GM19099 (cell line): Measurements from ENCODE around the gene IL17REL.

Experiments
- POLR2A ChIP-seq: IDR thresholded peaks from 3 replicates; pipeline ENCODE4 v1.6.1; 2011; ENCODE audit warnings: low read depth; ENCODE audit not compliant: insufficient read length; ENCODE audit errors: extremely low read depth

Gene IL17REL

DNA sequence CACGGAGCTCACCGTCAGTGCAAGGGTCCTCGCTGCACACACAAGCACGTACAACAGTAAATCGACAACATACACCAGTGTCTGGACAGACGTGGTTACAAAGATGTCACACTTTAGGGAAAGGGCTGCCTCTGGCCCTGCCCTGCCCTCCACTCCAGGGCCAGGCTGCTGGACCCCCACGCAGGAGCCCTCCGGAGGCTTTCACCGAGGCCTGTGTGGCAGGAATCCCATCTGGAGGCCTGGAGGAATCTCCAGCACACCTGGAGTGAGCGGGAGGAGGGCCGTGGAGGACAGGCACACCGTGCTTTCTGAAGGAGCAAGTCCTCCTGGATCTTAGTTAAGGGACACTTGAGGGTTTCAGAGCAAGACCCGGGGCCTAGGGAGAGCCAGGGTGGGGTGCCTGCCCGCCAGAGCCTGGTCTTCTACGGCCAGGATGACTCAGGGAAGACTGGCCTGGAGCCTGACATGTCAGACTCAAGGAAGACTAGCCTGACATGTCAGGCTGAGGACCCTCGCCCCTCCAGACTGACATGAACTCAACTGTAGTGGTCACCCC is 54.1 kb downstream of the IL17REL start:
- no peak for TF ChIP-seq POLR2A

DNA sequence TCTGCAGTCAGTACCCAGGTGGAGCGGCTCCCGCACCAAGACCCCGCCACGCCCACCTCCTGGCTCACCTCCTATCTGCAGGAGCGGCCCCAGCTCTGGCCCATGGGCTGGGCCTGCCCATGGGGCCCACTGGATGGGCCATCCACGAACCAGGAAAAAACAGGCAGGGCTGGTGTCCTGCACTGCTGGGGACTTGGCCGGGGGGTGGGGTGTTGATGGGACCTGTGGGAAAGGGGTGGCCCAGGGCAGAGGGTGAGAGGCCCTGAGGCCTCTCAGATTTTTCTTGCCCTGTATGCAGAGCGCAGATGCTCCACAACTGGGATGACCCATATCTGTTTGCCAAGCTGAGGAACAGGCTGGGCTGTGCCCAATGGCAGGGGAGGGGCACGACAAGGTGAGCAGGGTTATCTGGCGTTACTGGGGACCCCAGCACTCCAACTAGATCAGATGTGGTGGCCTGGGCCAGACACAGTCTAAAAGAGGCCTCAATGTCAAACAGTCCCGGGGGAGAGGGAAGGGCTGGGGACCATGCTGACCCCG is 54.7 kb downstream of the IL17REL start:
- TF ChIP-seq POLR2A: no peak

DNA sequence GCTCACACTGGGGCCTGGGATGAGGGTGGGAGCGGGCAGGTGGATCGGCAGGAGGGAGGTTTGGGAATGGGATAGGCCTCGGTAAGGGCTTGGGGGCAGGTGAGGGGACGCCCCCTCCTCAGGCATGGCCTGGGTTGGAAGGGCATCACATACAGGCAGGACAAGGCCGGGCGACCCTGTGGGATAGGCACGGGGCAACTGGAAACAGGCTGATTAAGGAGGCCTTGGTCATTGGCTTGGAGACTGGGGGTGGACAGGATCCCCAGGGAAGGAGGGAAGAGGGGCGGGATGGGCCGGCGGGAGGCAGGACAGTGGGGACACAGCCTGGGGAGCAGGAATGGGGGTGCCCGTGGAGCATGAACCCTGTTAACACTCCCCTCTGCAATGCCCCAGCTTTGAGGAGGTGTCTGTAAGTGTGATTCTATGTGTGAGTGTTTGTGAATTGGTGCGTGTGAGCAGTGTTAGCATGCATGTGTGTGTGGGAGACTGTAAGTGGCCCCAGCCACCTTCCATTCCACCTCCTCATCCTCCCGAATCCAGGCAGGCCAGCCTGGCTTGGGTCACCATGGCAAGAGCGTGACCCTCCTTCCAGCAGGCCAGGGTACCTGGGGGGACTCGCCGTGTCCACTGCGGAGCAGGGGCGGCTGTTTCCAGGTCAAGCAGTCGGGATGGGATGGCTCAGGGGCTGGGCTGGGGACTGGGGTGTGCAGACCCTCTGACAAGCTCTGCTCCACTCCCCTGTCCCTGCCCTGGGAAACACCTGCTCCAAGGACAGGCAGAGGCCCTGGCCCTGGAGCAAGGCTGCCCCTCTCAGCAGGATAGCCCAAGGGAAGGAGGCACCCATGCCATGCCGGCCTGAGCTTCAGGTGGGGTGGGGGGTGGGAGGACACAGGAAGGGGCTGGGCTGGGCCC is 55.4 kb downstream of the IL17REL start:
- no peak for TF ChIP-seq POLR2A

DNA sequence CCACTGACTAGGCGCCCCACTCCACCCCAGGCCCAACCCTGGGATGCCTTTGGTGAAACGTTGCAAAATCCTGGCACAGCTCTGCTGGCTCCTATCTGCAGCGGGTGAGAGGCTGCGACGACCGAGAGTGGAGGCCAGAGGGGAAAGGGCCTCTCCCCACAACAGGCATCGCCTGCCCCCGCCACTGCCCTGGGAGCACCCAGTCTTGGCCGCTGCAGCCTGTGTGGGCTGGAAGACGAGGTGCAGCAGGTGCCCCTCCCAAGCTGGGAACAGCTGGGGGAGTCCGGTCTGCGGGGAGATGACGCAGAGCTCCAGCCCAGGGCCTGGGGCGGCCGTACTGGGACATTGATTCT is 56.2 kb downstream of the IL17REL start:
- TF ChIP-seq POLR2A: no peak

DNA sequence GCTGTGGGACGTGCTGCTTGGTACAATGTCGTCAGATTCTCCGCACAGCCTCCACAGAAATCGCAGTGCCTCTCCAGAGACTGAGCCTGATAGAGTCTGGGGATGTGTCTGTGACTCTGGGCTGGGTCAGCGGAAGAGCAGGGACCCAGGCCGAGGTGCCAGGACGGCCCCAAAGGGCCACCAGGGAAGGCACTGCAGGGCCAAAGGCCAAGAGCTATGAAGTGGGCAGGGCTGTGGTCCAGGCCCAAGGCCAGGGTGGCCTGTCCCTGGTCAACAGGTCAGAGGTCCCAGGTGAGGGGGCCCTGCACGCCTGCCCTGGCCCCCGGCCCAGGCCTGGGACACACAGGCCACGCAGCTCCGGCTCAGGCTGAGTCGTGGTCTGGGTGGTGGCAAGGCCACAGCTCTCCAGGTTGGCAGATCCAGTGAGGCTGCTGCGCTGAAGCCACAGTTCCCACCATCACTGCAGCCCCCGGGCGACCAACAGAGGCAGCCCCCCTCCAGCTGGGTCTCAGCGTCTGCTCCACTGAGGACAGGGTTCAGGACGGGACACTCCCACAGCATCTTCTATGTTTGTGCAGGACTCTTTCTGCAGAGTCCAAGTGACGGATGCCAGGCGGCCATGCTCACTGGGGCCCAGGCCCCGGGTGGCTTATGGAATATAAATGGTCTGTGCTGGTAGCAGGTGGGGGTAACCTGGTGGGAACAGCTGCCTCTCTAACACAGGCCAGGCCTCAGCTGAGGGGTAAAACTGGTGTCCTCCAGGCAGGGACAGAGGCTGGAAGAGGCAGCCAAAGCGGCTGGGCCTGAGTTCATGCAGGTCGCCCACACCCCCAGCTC is 56.8 kb downstream of the IL17REL start:
- no peak for TF ChIP-seq POLR2A

DNA sequence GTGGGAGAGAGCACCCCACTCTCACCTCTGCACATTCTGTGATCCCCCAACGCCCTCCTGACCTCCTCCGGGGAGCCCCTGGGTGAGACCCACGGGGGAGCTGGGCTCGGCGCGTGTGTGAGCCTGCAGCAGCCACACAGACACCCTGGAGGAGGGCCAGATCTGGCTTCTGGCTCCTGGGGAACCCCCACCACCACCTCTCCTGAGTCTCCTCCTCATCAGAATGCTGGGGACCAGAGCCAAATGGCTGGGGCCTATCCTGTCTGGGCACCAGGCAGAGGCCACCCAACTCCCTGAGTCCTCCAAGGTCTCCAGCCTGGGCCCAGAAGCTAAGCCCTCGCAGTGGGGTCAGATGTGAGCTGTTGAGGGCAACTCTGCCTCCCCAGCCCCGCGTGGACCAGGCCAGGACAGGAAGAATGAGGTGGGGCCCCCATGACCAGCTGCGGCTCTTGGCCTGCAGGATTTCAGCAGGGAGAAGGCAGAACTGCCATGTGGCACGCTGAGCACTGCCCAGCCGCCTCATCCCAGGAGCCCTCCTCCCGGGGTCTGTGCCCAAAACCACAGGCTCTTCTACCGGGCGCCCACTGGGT is 57.5 kb downstream of the IL17REL start:
- no peak for TF ChIP-seq POLR2A

DNA sequence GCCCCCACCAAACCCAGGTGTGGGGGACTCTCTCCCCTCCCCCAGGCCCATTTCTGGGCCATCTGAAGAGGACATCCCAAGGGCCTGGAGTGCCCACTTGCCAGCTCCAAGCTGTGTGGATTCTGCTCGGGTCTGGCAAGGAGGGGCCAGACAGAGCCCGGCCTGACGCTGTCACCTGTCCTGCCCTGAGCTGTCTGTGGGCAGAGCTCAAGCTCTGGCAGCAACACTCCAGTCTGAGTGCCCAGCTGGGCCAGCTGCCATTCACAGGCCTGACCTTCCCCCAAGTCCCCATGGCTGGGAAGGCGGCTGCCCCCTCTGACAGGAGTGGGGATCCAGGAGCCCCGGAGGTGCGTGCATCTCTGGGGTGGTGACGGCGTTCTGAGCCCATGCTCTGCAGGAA is 58.2 kb downstream of the IL17REL start:
- TF ChIP-seq POLR2A: no peak

DNA sequence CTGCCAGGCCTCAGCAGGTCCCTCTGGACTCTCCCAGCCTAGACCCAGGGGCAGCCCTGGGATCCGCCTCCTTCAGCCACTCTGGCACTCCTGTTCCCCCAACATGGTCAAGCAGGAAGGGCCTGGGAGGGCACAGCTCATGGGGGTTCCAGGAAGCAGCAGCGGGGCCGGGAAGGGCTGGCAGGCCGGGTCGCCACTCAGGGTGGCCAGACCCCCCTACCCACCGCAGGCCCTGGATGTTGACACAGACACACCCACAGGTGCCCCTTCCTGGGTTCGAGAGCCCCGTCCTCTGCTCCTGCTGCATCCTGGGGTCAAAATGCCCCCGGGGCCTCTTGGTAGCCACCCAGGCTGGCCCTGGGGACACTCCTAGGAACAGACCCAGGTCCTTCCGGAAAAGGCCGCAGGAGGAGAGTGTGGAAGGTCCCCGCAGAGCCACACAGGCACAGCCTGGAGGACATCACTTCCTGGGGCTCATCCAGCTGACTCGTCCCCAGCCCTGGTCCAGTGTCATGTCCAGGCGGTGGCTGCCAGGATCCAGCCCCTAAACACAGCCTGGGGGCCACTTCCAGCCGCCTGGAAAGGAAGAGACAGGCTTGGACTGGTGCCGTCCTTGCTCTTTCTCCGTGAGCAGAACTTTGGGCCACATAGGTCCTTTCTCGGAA is 58.8 kb downstream of the IL17REL start:
- no peak for TF ChIP-seq POLR2A

DNA sequence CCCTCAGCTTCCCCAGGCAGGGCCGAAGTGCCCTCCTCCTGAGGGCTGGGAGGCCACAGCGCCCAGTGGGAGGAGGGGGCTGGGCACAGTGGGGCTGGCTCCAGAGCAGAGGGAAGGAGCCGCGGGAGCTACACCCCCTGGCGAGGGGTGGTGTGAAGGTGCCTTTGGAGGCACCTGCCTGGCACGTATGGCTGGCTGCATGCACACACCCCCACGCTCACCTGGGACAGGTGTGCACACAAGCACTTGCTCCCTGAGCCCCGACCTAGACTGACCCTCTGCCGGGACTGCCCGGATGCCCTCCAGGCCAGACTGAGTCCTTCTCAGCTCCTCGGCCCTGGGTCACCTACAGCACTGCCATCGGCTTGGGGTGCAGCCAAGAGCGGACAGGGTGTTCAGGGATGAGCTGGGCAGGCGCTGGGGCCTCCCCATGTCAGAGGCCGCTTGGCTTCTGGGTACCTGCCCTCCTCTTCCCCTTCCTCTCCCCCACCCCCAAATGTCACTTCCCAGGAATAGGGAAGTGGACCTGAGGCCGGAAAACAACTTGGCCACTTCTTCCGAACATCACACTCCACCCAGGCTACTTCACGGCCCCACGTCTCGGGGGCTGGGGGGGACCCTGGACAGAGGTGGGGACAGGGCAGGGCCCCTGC is 59.4 kb downstream of the IL17REL start:
- no peak for TF ChIP-seq POLR2A

DNA sequence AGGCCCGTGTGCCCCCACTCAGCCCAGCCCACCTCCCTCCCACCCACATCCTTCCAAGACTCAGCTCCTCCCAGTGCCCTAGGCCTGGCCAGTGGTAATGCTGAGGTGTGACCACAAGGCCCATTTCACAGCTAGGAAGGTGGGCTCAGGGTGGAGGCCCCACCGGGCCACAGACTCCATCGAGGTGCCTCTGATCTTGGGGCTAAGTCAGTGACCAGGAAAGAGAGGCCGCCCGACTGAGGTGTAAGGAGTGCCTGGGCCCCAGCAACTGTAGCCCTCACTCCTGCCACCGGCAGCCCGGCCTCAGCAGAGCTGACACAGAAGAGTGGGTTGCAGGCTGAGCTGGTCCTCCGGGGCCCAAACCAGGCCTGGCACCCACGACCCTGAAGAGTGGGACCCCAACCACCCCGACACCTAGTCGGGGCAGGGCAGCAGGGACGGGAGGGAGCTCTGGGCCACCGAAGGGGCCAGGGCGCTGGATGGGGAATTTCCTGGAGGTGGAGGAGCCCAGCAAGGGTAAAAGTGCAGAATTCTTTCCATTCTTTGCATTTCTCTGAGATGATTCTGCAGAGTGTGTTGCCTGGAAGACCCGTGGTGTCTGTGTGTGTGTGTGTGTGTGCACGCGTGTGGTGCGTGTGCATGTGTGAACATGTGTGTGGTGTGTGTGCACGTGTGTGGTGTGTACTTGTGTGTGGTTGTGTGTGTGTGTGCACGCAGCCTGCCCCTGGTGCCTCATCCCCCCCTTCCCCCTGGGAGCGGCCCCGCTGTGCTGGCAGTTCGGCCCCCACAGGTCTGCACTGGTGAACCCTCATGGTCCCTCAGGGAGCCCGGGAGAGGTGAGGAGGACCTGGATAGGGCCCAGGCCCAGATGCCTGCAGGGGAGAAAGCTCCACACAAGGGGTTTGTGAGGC is 60.3 kb downstream of the IL17REL start:
- no peak for TF ChIP-seq POLR2A

DNA sequence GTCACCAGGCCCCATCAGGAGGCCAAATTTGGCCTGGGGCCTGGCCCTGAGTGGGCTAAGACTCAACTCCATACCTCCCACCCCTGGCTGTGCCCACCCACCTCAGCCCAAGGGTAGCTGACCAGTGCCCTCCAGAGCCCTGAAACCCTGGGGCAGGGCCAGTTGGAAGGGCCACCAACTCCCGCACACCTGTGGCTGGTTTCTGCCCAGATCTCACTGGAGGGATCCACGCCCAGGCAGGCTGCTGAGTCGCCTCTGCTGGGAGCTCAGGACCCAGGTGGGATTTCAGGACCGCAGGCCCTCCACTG is 60.9 kb downstream of the IL17REL start:
- no peak for TF ChIP-seq POLR2A

DNA sequence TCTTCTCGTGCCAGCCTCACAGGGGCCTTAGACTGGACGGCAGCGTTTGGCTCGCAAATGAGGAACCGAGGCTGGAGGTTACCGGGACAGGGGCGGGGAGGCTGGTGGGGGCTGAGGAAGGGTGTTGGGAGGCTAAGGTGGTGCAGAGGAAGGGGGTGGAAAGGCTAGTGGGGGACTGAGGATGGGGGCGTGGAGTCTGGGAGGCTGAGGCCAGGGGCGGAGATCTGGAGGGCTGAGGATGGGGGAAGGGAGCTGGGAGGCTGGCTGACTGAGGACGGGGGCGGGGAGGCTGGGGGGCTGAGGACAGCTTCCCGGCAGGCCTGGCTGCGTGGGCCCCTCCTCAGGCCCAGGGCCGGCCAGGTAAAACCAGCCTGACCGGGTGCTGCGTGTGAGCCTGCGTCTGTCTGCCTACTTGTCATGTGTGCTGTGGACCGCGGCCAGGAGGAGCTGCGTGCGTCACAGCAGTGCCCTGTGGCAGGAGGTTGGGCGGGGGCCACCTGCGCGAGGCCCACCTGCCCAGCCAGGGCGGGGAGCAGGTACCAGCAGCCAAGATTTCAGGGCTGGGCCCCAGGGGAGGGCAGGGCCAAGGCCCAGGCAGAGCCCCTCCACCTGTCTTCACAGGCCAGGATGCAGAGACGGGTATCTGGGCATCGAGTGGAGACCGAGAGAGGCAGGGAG is 61.4 kb downstream of the IL17REL start:
- TF ChIP-seq POLR2A: no peak
